Mesothelial cell of epicardium (in vitro differentiated cells): ENCODE measurements around the gene RXFP1. TPM values are rescaled to one million over a fixed set of nuclear protein-coding genes. Genes with fewer than 3 reads are reported as not detected.

Experiments used
- DNase-seq, 2 experiments: peaks; one replicate each; pipeline ENCODE4 v3.0.0; 2021; ENCODE audit warnings: low spot score in 2 of 2; ENCODE audit not compliant: unreplicated experiment in 2 of 2
- H3K27ac Mint-ChIP-seq: 2 replicates; pipeline ENCODE4 v1.8.0; 2021; ENCODE audit warnings: mixed read lengths
- H3K27me3 Mint-ChIP-seq: 2 replicates; pipeline ENCODE4 v1.8.0; 2021; ENCODE audit warnings: low read depth, mixed read lengths
- H3K36me3 Mint-ChIP-seq: 2 replicates; pipeline ENCODE4 v1.8.0; 2021; ENCODE audit warnings: mixed read lengths
- H3K4me1 Mint-ChIP-seq: 2 replicates; pipeline ENCODE4 v1.8.0; 2021; ENCODE audit warnings: mixed read lengths
- H3K4me3 Mint-ChIP-seq: 2 replicates; pipeline ENCODE4 v1.8.0; 2021; ENCODE audit warnings: mild to moderate bottlenecking, moderate library complexity, mixed read lengths
- H3K9me3 Mint-ChIP-seq: 2 replicates; pipeline ENCODE4 v1.8.0; 2021; ENCODE audit warnings: mixed read lengths
- total RNA-seq: library from RNA; stranded (reverse); gene quantifications from 3 replicates; pipeline ENCODE4 v1.2.1, GENCODE V29; 2021
- TF ChIP-seq, protein P1 (sequence below): fragments of 200-600 bp; sonication (generic); IDR thresholded peaks from one replicate; pipeline ENCODE4 v1.5.0; 2021; ENCODE audit warnings: antibody characterized with exemption; ENCODE audit not compliant: unreplicated experiment

Gene RXFP1
- total RNA-seq, 1 donor from 2014 or later, result 0.07 TPM

- no peak for DNase-seq
- peaks cover 12% of the 10 kb centered on the region for H3K9me3 Mint-ChIP-seq
- H3K27me3 Mint-ChIP-seq, result peaks cover 9% of the 10 kb centered on the region
- H3K27ac Mint-ChIP-seq, result no peak overlapping the region
- no peaks in the 10 kb centered on the region for H3K36me3 Mint-ChIP-seq
- H3K4me1 Mint-ChIP-seq, result peaks cover 5% of the 10 kb centered on the region
- no peak overlapping the region for H3K4me3 Mint-ChIP-seq
- TF ChIP-seq, protein P1, sequence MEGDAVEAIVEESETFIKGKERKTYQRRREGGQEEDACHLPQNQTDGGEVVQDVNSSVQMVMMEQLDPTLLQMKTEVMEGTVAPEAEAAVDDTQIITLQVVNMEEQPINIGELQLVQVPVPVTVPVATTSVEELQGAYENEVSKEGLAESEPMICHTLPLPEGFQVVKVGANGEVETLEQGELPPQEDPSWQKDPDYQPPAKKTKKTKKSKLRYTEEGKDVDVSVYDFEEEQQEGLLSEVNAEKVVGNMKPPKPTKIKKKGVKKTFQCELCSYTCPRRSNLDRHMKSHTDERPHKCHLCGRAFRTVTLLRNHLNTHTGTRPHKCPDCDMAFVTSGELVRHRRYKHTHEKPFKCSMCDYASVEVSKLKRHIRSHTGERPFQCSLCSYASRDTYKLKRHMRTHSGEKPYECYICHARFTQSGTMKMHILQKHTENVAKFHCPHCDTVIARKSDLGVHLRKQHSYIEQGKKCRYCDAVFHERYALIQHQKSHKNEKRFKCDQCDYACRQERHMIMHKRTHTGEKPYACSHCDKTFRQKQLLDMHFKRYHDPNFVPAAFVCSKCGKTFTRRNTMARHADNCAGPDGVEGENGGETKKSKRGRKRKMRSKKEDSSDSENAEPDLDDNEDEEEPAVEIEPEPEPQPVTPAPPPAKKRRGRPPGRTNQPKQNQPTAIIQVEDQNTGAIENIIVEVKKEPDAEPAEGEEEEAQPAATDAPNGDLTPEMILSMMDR, result no peak
Observed at GRCh38 chr4:158622251-158622650, 100.6 kb downstream of the RXFP1 start.

- peaks cover 10% of the 10 kb centered on the region for H3K9me3 Mint-ChIP-seq
- no peak overlapping the region for H3K27ac Mint-ChIP-seq
- TF ChIP-seq, protein P1, result peak; percentile 79
- no peak overlapping the region for H3K4me3 Mint-ChIP-seq
- no peaks in the 10 kb centered on the region for H3K36me3 Mint-ChIP-seq
- no peaks in the 10 kb centered on the region for H3K4me1 Mint-ChIP-seq
- peaks cover 9% of the 10 kb centered on the region for H3K27me3 Mint-ChIP-seq
- DNase-seq, result no peak
Observed at GRCh38 chr4:158624889-158625478, 103.3 kb downstream of the RXFP1 start.

DNA sequence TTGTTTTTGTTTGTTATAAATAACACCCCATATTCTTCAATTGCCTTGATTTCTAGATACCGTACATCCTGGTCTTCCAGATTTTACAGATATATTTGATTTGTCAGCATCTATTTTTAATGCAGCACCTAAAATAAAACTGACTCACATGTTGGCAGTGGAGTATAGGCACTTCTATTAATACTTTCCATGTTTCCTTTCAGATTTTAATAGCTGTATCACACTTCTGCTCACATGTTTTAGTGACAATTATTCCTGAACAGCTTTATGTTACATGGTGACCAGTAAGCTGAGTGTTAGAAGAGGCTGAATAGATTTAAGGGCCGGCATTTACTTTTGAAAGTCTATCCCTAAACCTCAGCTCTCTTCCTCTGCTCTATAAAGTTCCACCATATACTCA is 103.9 kb downstream of the RXFP1 start:
- Mint-ChIP-seq H3K4me1 (no peaks in the 10 kb centered on the region), H3K9me3 (peaks cover 4% of the 10 kb centered on the region), H3K27ac (no peak overlapping the region), H3K4me3 (no peak overlapping the region), H3K27me3 (peaks cover 9% of the 10 kb centered on the region), H3K36me3 (no peaks in the 10 kb centered on the region)
- TF ChIP-seq, protein P1, result no peak
- no peak for DNase-seq

DNA sequence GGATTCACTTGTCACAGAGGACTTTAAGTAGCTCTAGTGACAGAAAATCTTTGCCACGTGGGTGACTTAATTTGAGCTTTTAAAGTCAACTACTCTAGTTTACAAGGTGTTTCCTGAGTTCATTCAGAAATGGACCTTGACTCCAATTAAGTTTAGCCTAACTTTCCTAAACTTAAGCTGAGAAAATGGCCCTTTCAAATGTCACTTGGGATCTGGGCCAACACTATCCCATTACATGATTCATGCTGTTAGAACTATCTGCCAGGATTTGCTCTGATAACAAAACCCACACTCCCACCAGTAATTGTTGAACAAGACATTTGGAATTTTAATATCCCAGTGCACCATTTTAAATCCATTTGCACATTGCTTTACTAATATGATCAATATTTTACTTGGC is 109.2 kb downstream of the RXFP1 start:
- no peaks in the 10 kb centered on the region for H3K9me3 Mint-ChIP-seq
- H3K27me3 Mint-ChIP-seq, result peaks cover 10% of the 10 kb centered on the region
- H3K4me3 Mint-ChIP-seq, result no peak overlapping the region
- no peak for DNase-seq
- no peaks in the 10 kb centered on the region for H3K4me1 Mint-ChIP-seq
- no peak overlapping the region for H3K27ac Mint-ChIP-seq
- no peaks in the 10 kb centered on the region for H3K36me3 Mint-ChIP-seq
- TF ChIP-seq, protein P1, result no peak

DNA sequence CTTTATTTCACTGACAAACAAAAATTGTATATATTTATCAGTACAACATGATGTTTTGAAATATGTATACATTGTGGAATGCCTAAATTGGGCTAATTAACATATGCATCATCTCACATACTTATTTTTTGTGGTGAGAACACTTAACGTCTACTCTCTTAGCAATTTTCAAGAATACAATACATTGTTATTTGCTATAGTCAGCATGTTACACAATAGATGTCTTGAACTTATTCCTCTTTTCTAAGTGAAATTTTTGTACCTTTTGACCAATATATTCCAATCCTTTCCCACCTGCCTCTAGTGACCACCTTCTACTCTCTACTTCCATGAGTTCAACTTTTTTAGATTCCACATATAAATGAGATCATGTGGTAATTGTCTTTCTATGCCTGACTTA is 114.9 kb downstream of the RXFP1 start:
- Mint-ChIP-seq H3K4me1 (no peaks in the 10 kb centered on the region), H3K36me3 (no peaks in the 10 kb centered on the region), H3K4me3 (no peak overlapping the region), H3K27ac (no peak overlapping the region), H3K9me3 (no peaks in the 10 kb centered on the region), H3K27me3 (peaks cover 18% of the 10 kb centered on the region)
- DNase-seq, result no peak
- TF ChIP-seq, protein P1, result no peak

GRCh38 chr4:158644356-158644755 is 122.7 kb downstream of the RXFP1 start:
- DNase-seq, result no peak
- TF ChIP-seq, protein P1, result no peak
- Mint-ChIP-seq H3K27ac (no peak overlapping the region), H3K4me3 (no peak overlapping the region), H3K4me1 (no peaks in the 10 kb centered on the region), H3K9me3 (peaks cover 3% of the 10 kb centered on the region), H3K27me3 (peaks cover 10% of the 10 kb centered on the region), H3K36me3 (no peaks in the 10 kb centered on the region)
